ENCODE results near the gene DNAJB14. TPM values are rescaled to one million over a fixed set of nuclear protein-coding genes. Genes with fewer than 3 reads are reported as not detected.

Gene DNAJB14
- total RNA-seq, 1 donor = 49.1 TPM

- no peak overlapping the region for H3K4me3 ChIP-seq (ENCODE audit: low read depth, low read length)
- no peak for TF ChIP-seq CTCF (IDR thresholded peaks at IDR 0.05; ENCODE audit: insufficient read depth, low read length)
- DNase-seq (ENCODE audit: low read depth) = no peak
Measured at GRCh38 chr4:99879458-99879857, 67.0 kb downstream of the DNAJB14 start.

- TF ChIP-seq CTCF (IDR thresholded peaks at IDR 0.05; ENCODE audit: insufficient read depth, low read length) = no peak
- H3K4me3 ChIP-seq (ENCODE audit: low read depth, low read length) = no peak overlapping the region
- no peak for DNase-seq (ENCODE audit: low read depth)
Measured at GRCh38 chr4:99878604-99879003, 67.8 kb downstream of the DNAJB14 start.

- H3K4me3 ChIP-seq (ENCODE audit: low read depth, low read length) = no peak overlapping the region
- no peak for TF ChIP-seq CTCF (IDR thresholded peaks at IDR 0.05; ENCODE audit: insufficient read depth, low read length)
- DNase-seq (ENCODE audit: low read depth) = no peak
Measured at GRCh38 chr4:99876946-99877345, 69.5 kb downstream of the DNAJB14 start.

- no peak for TF ChIP-seq CTCF (IDR thresholded peaks at IDR 0.05; ENCODE audit: insufficient read depth, low read length)
- DNase-seq (ENCODE audit: low read depth) = no peak
- H3K4me3 ChIP-seq (ENCODE audit: low read depth, low read length) = no peak overlapping the region
Measured at GRCh38 chr4:99875071-99875470, 71.3 kb downstream of the DNAJB14 start.

GRCh38 chr4:99872570-99872969, 73.8 kb downstream of the DNAJB14 start:
- DNase-seq (ENCODE audit: low read depth) = no peak
- no peak for TF ChIP-seq CTCF (IDR thresholded peaks at IDR 0.05; ENCODE audit: insufficient read depth, low read length)
- no peak overlapping the region for H3K4me3 ChIP-seq (ENCODE audit: low read depth, low read length)

GRCh38 chr4:99868126-99868596, 78.3 kb downstream of the DNAJB14 start:
- TF ChIP-seq CTCF (IDR thresholded peaks at IDR 0.05; ENCODE audit: insufficient read depth, low read length) = no peak
- H3K4me3 ChIP-seq (ENCODE audit: low read depth, low read length) = peak overlapping the region; percentile 22
- DNase-seq (ENCODE audit: low read depth) = peak; percentile 88

- H3K4me3 ChIP-seq (ENCODE audit: low read depth, low read length) = no peak overlapping the region
- no peak for TF ChIP-seq CTCF (IDR thresholded peaks at IDR 0.05; ENCODE audit: insufficient read depth, low read length)
- DNase-seq (ENCODE audit: low read depth) = no peak
Measured at GRCh38 chr4:99863804-99864203, 82.6 kb downstream of the DNAJB14 start.
